ENCODE measurements around the gene CANT1. TPM values are rescaled to one million over a fixed set of nuclear protein-coding genes. Genes with fewer than 3 reads are reported as not detected.
A peak's percentile ranks its signal among the peaks of the same experiment; 100 is the strongest.

The CANT1 gene
- total RNA-seq (20.9 TPM), polyA plus RNA-seq (32.1 TPM)

DNA sequence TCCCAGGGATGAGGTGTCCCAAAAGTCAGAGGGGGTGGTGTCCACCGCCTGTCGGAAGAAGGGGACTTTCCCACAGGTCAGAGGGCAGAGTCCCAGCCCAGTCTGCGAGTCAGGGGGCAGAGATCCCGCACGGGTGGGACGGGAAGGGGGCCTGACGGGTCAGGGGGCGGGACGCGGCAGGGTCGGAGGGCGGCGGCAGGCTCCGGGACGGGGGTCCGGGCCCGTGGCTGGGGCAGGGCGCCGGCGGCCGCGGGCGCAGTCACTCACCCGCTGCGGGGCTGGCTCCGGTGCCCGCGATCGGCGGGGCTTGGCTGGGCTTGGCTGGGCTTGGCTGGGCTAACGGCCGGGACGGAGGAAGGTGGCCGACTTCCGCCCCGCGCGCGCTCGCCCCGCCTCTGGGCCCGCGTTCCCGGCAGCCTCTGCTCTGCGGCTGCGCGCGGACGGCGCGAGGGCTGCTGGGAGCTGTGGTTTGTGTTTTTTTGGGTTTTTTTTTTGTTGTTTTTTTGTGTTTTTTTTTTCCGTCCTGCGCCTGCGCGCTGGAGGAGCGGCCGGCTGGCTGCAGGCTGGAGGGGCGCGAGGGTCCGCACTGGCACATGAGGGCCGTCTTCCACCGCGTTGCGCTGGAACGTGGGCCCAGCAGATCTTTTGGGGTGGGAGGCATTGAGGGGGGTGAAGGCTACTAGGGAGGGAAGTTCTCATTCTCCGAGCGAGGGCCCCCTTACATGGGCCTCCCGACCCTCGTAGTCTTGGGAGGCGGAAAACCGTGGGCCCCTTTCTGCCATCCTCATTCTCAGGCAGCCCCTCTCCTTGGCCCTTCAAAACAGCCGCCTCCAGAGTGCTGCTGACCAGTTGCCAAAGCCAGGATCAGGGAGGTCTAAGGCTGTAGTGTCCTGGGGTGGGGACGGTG lies at the start of gene CANT1:
CANT1 (minus strand) TSS at position 368 of the 907 bp plus-strand sequence. CDS start 12,142 bp downstream, outside the sequence.
- under 1% methylated on average over 73 of the region's 73 CpGs for WGBS
- Histone ChIP-seq H3K36me3 (ENCODE audit: insufficient read depth) (no peaks in the 10 kb centered on the region), H3K27ac (ENCODE audit: low read depth) (peak within 1 kb of the TSS; percentile 66), H3K4me1 (ENCODE audit: insufficient read depth) (no peaks in the 10 kb centered on the region), H3K4me3 (ENCODE audit: low read depth, low read length) (peak within 1 kb of the TSS; percentile 98)
- peak; percentile 70 for DNase-seq (ENCODE audit: extremely low spot score)

DNA sequence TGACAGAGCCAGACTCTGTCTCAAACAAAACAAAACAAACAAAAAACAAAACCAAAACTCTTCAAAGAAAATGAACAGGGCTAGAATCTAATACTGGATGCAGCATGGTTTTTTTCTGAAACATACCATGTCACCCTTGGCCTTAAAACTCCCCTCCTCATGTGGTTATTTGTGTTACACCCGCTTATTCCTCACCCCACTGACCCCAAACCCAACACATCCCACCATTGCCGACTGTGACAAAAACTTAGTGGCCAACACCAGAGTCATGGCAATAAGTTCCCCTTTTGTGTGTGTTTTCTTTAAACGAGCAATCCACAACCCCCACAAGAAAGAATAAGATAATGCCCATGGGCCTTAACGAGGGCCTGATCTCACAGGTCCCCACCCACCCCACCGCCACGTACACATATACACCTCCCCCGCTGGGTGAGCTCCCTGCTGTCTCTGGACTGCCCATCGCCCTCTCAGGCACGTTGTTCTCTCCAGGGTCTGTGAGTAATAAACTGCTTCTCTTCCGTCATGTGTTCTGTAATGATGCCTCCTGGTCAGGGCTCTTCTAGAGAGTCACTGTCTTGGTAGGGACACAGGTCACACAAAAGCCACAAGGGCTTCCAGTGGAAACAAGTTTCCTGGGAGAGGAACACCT lies 48.3 kb upstream of the CANT1 start:
- 79% methylated on average over 10 of the region's 10 CpGs for WGBS
- no peaks in the 10 kb centered on the region for H3K36me3 ChIP-seq (ENCODE audit: insufficient read depth)
- H3K4me1 ChIP-seq (ENCODE audit: insufficient read depth) = no peaks in the 10 kb centered on the region
- H3K27ac ChIP-seq (ENCODE audit: low read depth) = no peak overlapping the region
- DNase-seq (ENCODE audit: extremely low spot score) = no peak
- H3K4me3 ChIP-seq (ENCODE audit: low read depth, low read length) = no peak overlapping the region

DNA sequence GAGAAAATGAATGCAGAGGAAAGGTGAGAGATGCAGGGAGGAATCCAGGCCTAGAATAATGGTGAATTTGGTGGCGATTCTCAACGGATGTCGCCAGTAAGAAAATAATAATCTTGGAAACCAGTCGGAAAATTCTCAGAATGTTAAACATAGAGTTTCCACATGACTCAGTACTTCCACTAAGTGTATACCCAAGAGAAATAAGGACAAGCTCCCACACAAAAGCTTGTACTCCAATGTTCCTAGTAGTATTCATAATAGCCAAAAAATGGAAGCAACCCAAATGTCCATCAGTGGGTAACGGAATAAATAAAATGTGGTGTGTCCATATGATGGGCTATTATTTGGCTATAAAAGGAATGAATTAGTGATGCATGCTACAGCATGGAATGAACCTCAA lies 45.6 kb upstream of the CANT1 start:
- WGBS = 87% methylated on average over 5 of the region's 5 CpGs
- no peak overlapping the region for H3K4me3 ChIP-seq (ENCODE audit: low read depth, low read length)
- no peak overlapping the region for H3K27ac ChIP-seq (ENCODE audit: low read depth)
- no peaks in the 10 kb centered on the region for H3K36me3 ChIP-seq (ENCODE audit: insufficient read depth)
- no peak for DNase-seq (ENCODE audit: extremely low spot score)
- no peaks in the 10 kb centered on the region for H3K4me1 ChIP-seq (ENCODE audit: insufficient read depth)

DNA sequence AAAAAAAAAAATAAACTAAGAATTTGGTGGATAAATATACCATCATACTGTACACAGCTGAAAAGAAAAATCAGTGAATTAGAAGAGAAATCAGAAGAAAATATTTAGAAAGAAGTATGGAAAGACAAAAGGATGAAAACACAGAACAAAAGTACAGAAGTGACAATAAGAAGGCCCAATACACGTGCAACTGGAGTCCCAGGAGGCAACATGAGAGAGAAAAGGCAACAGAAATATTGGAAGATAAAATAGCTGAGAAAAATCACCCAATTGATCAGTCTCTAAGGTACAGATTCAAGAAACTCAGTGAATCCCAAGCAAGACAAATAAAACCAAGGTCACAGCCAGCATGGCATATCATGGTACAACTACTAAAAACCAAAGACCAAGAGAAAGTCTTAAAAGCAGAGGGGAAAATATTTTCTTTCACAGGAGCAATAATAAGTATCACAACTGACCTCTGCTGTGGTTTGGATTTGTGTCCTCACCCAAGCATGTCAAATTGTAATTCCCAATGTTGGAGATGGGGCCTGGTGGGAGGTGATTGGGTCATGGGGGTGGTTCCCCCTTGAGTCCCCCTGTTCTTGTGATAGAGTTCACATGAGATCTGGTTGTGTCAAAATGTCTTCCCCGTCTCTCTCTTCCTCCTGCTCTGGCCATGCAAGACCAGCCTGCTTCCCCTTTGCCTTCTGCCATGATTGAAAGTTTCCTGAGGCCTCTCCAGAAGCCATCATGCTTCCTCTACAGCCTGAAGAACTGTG lies 44.8 kb upstream of the CANT1 start:
- Histone ChIP-seq H3K4me1 (ENCODE audit: insufficient read depth) (no peaks in the 10 kb centered on the region), H3K36me3 (ENCODE audit: insufficient read depth) (no peaks in the 10 kb centered on the region), H3K27ac (ENCODE audit: low read depth) (no peak overlapping the region), H3K4me3 (ENCODE audit: low read depth, low read length) (no peak overlapping the region)
- DNase-seq (ENCODE audit: extremely low spot score) = no peak
- 71% methylated on average over 2 of the region's 2 CpGs for WGBS

DNA sequence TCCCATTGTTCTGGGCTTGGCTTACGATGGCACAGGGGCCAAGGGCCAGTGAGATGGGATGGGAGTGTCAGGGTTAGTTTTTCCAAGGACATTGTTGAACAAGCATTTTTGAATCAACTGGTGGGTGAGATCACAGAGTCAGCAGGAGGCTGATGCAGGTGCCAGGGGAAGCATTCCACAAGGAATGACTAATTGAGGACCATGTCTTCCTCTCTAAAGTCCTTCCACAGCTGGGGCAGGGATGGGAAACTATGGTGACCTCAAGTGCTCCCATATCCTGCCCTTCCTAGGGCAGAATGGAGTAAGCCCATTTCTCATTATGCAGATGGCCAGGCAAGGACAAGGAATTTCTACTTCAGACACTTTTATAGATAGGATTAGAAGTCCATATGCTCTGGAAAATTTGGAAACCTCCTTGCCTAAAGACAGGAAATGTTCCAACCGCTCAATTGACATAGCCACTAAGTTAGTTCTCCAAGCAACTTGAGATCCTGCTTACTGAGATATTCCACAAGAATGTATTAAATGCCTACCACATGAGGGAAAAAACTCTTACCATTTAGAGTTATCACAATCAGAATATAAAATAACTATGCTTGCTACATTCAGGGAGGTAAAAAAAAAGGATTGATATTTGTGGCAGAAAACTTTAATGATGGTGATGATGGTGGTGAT lies 43.8 kb upstream of the CANT1 start:
- Histone ChIP-seq H3K4me3 (ENCODE audit: low read depth, low read length) (no peak overlapping the region), H3K36me3 (ENCODE audit: insufficient read depth) (no peaks in the 10 kb centered on the region), H3K4me1 (ENCODE audit: insufficient read depth) (no peaks in the 10 kb centered on the region), H3K27ac (ENCODE audit: low read depth) (no peak overlapping the region)
- WGBS = 76% methylated on average over 2 of the region's 2 CpGs
- no peak for DNase-seq (ENCODE audit: extremely low spot score)

DNA sequence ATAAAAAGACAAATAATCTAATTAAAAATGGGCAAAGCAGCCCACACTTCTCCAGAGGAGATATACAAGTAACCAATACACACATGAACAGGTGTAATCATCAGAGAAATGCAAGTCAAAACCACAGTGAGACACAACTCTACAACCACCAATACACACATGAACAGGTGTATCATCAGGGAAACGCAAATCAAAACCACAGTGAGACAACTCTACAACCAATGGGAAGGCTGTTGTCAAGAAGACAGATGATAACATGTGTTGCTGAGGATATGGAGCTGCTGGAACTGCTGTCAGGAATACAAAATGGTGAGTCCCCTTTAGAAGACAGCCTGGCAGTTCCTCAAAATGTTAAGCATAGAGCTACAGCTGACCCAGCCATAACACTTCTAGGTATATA lies 42.6 kb upstream of the CANT1 start:
- no peak for DNase-seq (ENCODE audit: extremely low spot score)
- Histone ChIP-seq H3K36me3 (ENCODE audit: insufficient read depth) (no peaks in the 10 kb centered on the region), H3K27ac (ENCODE audit: low read depth) (no peak overlapping the region), H3K4me1 (ENCODE audit: insufficient read depth) (no peaks in the 10 kb centered on the region), H3K4me3 (ENCODE audit: low read depth, low read length) (no peak overlapping the region)
- WGBS = 48% methylated on average over 1 of the region's 1 CpG

DNA sequence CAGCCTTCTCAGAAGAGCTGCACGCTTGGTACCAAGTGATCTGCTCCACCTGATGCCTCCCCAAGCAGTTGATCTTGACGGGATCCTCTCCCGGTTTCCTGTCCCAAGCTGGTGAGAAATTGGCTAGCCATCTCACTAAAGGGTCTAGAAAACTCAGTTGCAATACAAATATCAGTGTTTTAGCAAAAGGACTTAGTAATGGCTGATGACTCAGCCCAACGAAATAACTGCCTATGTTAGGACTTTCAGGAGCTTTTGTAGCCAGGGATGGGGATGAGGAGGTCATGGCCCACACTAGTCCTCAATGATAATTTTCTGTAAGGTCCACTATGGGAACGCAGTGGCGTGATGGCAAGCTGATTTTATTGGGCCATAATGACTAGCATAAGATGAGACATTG lies 41.7 kb upstream of the CANT1 start:
- no peaks in the 10 kb centered on the region for H3K36me3 ChIP-seq (ENCODE audit: insufficient read depth)
- no peak for DNase-seq (ENCODE audit: extremely low spot score)
- 89% methylated on average over 6 of the region's 6 CpGs for WGBS
- H3K27ac ChIP-seq (ENCODE audit: low read depth) = no peak overlapping the region
- no peak overlapping the region for H3K4me3 ChIP-seq (ENCODE audit: low read depth, low read length)
- H3K4me1 ChIP-seq (ENCODE audit: insufficient read depth) = no peaks in the 10 kb centered on the region

DNA sequence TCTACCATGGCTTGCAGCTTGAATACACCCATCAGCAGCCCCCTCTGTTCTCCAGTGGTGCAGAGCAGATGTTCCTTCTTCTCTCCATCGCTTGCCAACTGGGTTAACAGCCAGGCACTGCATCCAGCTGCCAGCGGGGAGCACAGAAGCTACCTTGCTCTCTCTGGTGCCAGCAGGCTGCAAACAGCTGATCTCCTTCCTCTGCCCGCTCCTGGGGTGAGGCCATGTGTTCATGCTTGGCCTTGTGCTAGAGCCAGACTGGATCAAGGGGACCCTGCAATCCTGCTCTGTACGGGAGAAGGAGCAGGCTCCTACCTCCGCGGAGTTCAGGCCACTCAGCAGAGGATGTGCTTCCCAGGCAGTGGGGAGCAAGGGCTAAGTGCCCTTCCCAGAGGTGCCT lies 41.0 kb upstream of the CANT1 start:
- no peak overlapping the region for H3K4me3 ChIP-seq (ENCODE audit: low read depth, low read length)
- no peak for DNase-seq (ENCODE audit: extremely low spot score)
- H3K36me3 ChIP-seq (ENCODE audit: insufficient read depth) = no peaks in the 10 kb centered on the region
- 89% methylated on average over 6 of the region's 6 CpGs for WGBS
- no peak overlapping the region for H3K27ac ChIP-seq (ENCODE audit: low read depth)
- no peaks in the 10 kb centered on the region for H3K4me1 ChIP-seq (ENCODE audit: insufficient read depth)

DNA sequence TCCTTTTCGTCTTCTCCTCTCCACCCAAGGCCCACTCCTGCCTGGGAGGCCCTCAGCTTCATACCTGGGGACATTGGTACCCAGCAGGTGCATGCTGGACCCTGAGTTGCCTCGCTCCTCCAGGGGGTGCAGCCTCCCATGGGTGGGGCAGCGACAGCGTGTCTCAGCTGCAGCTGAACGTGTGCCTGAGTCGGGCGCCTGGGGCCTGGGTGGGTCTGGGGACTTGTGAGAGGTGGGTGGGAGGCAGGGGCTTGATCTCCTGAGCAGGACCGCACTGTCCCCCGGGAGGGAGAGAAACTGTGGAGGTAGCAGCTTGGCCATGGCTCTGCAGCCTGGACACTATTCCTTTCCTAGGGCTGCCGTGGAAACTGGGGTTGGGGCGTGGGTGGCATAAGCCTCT lies 40.3 kb upstream of the CANT1 start:
- no peak overlapping the region for H3K4me3 ChIP-seq (ENCODE audit: low read depth, low read length)
- no peak overlapping the region for H3K27ac ChIP-seq (ENCODE audit: low read depth)
- 93% methylated on average over 11 of the region's 11 CpGs for WGBS
- H3K4me1 ChIP-seq (ENCODE audit: insufficient read depth) = no peaks in the 10 kb centered on the region
- H3K36me3 ChIP-seq (ENCODE audit: insufficient read depth) = no peaks in the 10 kb centered on the region
- DNase-seq (ENCODE audit: extremely low spot score) = no peak

DNA sequence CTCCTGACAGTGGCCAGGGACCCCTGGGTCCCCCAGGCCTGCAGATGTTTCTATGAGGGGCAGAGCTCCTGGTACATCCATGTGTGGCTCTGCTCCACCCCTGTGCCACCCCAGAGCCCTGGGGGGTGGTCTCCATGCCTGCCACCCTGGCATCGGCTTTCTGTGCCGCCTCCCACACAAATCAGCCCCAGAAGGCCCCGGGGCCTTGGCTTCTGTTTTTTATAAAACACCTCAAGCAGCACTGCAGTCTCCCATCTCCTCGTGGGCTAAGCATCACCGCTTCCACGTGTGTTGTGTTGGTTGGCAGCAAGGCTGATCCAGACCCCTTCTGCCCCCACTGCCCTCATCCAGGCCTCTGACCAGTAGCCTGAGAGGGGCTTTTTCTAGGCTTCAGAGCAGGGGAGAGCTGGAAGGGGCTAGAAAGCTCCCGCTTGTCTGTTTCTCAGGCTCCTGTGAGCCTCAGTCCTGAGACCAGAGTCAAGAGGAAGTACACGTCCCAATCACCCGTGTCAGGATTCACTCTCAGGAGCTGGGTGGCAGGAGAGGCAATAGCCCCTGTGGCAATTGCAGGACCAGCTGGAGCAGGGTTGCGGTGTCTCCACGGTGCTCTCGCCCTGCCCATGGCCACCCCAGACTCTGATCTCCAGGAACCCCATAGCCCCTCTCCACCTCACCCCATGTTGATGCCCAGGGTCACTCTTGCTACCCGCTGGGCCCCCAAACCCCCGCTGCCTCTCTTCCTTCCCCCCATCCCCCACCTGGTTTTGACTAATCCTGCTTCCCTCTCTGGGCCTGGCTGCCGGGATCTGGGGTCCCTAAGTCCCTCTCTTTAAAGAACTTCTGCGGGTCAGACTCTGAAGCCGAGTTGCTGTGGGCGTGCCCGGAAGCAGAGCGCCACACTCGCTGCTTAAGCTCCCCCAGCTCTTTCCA lies 39.5 kb upstream of the CANT1 start:
- no peak overlapping the region for H3K4me3 ChIP-seq (ENCODE audit: low read depth, low read length)
- H3K36me3 ChIP-seq (ENCODE audit: insufficient read depth) = no peaks in the 10 kb centered on the region
- WGBS = 83% methylated on average over 21 of the region's 21 CpGs
- no peak overlapping the region for H3K27ac ChIP-seq (ENCODE audit: low read depth)
- no peak for DNase-seq (ENCODE audit: extremely low spot score)
- H3K4me1 ChIP-seq (ENCODE audit: insufficient read depth) = no peaks in the 10 kb centered on the region

DNA sequence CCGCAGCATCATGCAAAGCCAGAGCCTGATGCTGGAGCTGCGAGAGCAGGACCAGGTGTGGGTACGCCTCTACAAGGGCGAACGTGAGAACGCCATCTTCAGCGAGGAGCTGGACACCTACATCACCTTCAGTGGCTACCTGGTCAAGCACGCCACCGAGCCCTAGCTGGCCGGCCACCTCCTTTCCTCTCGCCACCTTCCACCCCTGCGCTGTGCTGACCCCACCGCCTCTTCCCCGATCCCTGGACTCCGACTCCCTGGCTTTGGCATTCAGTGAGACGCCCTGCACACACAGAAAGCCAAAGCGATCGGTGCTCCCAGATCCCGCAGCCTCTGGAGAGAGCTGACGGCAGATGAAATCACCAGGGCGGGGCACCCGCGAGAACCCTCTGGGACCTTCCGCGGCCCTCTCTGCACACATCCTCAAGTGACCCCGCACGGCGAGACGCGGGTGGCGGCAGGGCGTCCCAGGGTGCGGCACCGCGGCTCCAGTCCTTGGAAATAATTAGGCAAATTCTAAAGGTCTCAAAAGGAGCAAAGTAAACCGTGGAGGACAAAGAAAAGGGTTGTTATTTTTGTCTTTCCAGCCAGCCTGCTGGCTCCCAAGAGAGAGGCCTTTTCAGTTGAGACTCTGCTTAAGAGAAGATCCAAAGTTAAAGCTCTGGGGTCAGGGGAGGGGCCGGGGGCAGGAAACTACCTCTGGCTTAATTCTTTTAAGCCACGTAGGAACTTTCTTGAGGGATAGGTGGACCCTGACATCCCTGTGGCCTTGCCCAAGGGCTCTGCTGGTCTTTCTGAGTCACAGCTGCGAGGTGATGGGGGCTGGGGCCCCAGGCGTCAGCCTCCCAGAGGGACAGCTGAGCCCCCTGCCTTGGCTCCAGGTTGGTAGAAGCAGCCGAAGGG lies 38.6 kb upstream of the CANT1 start:
- no peaks in the 10 kb centered on the region for H3K36me3 ChIP-seq (ENCODE audit: insufficient read depth)
- WGBS = 89% methylated on average over 41 of the region's 41 CpGs
- H3K4me3 ChIP-seq (ENCODE audit: low read depth, low read length) = no peak overlapping the region
- no peak overlapping the region for H3K27ac ChIP-seq (ENCODE audit: low read depth)
- no peak for DNase-seq (ENCODE audit: extremely low spot score)
- H3K4me1 ChIP-seq (ENCODE audit: insufficient read depth) = no peaks in the 10 kb centered on the region
